ENCODE measurements around the gene GPR4.

GPR4 gene

GRCh38 chr19:45590300-45591003 is 11.6 kb downstream of the GPR4 start:
- DNase-seq (ENCODE audit: low spot score) = no peak

GRCh38 chr19:45589768-45590167 is 12.2 kb downstream of the GPR4 start:
- DNase-seq (ENCODE audit: low spot score) (no peak), FAIRE-seq (no peak)

More at GRCh38 chr19:45590300-45591003, 11.6 kb downstream of the GPR4 start:
- no peak for FAIRE-seq

GRCh38 chr19:45587873-45588272 is 14.1 kb downstream of the GPR4 start:
- FAIRE-seq = no peak
- DNase-seq (ENCODE audit: low spot score) = no peak

- DNase-seq (ENCODE audit: low spot score) (no peak), FAIRE-seq (no peak)
Measured at GRCh38 chr19:45585158-45585577, 16.8 kb downstream of the GPR4 start.

GRCh38 chr19:45584332-45585157 is 17.5 kb downstream of the GPR4 start, which contains the start of gene OPA3:
TSS of gene OPA3 (minus strand) at chr19:45584802. CDS start at chr19:45584764, 38 bp downstream.
- peak; percentile 96 for DNase-seq (ENCODE audit: low spot score)
- peak; percentile 87 for FAIRE-seq

- FAIRE-seq = no peak
Measured at GRCh38 chr19:45581576-45581975, 20.4 kb downstream of the GPR4 start.

GRCh38 chr19:45578861-45579260 is 23.2 kb downstream of the GPR4 start:
- FAIRE-seq = no peak
- no peak for DNase-seq (ENCODE audit: low spot score)

More at GRCh38 chr19:45581576-45581975, 20.4 kb downstream of the GPR4 start:
- no peak for DNase-seq (ENCODE audit: low spot score)

- FAIRE-seq = peak; percentile 91
- peak; percentile 88 for DNase-seq (ENCODE audit: low spot score)
Measured at GRCh38 chr19:45577111-45577905, 24.7 kb downstream of the GPR4 start.

GRCh38 chr19:45576682-45577081 is 25.3 kb downstream of the GPR4 start:
- DNase-seq (ENCODE audit: low spot score) (no peak), FAIRE-seq (no peak)

GRCh38 chr19:45575216-45575615 is 26.8 kb downstream of the GPR4 start:
- no peak for DNase-seq (ENCODE audit: low spot score)
- no peak for FAIRE-seq

- DNase-seq (ENCODE audit: low spot score) = no peak
- FAIRE-seq = no peak
Measured at GRCh38 chr19:45574526-45574925, 27.5 kb downstream of the GPR4 start.

- FAIRE-seq (no peak), DNase-seq (ENCODE audit: low spot score) (no peak)
Measured at GRCh38 chr19:45571457-45572220, 30.4 kb downstream of the GPR4 start.

- FAIRE-seq = no peak
- no peak for DNase-seq (ENCODE audit: low spot score)
Measured at GRCh38 chr19:45569619-45570421, 32.2 kb downstream of the GPR4 start.

GRCh38 chr19:45568732-45569131 is 33.3 kb downstream of the GPR4 start:
- FAIRE-seq (peak; percentile 75), DNase-seq (ENCODE audit: low spot score) (peak; percentile 48)

GRCh38 chr19:45567609-45568008 is 34.4 kb downstream of the GPR4 start:
- FAIRE-seq (no peak), DNase-seq (ENCODE audit: low spot score) (no peak)

- DNase-seq (ENCODE audit: low spot score) = no peak
- FAIRE-seq = no peak
Measured at GRCh38 chr19:45564131-45564780, 37.8 kb downstream of the GPR4 start.

- FAIRE-seq = no peak
Measured at GRCh38 chr19:45560686-45561085, 41.3 kb downstream of the GPR4 start.

GRCh38 chr19:45560038-45560437 is 42.0 kb downstream of the GPR4 start:
- DNase-seq (ENCODE audit: low spot score) = no peak

More at GRCh38 chr19:45560686-45561085, 41.3 kb downstream of the GPR4 start:
- DNase-seq (ENCODE audit: low spot score) = no peak

GRCh38 chr19:45558399-45558878 is 43.6 kb downstream of the GPR4 start:
- DNase-seq (ENCODE audit: low spot score) (peak; percentile 4), FAIRE-seq (no peak)

More at GRCh38 chr19:45560038-45560437, 42.0 kb downstream of the GPR4 start:
- FAIRE-seq = no peak

All from RCC 7860 (cell line).